Effector CD8-positive, alpha-beta T cell (primary cell): ENCODE measurements around the gene ZNF135.
A peak's percentile ranks its signal among the peaks of the same experiment; 100 is the strongest.

Source experiments
- DNase-seq: peaks from one replicate; lab custom pipeline; 2025; lab: John Stamatoyannopoulos, UW

ZNF135 gene

DNA sequence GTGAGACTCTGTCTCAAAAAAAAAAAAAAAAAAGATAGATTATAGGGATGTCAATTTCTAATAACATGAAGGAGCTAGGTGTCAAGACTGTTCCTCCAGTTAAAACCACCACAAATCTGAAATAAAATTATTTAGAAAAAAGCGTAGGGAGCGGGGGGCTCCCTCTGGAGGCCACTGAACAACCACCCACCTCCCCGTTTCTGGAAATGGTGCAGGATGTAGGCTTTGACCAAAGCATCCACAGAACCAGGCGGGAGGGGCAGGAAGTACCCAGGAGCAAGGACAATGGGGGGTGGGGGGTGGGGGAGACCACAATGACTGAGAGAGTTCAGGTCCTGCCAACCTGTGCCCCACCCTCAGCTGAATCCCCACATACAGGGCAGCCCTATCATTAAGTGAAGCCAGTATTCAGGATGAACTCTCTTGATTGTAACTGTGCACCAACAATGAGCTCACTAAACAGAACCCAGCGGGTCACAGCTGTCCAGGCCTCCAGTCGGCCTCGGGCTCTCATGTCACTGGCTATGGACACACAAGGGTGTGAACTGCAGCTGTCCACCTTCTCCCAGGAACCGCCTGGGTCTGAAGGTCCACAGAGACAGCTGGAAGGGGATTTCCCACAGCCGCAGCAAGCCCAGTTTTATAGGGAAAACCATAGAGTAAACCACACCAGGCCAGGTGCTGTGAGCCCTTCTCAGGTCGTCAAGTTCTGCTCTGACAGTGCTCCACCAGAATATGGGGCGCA lies 32.3 kb downstream of the ZNF135 start:
- DNase-seq: no peak

- DNase-seq: no peak
These were observed 34.0 kb downstream of the ZNF135 start for GRCh38 chr19:58093071-58093470.

- DNase-seq: no peak
These were observed 36.2 kb downstream of the ZNF135 start for GRCh38 chr19:58095328-58095727.

DNA sequence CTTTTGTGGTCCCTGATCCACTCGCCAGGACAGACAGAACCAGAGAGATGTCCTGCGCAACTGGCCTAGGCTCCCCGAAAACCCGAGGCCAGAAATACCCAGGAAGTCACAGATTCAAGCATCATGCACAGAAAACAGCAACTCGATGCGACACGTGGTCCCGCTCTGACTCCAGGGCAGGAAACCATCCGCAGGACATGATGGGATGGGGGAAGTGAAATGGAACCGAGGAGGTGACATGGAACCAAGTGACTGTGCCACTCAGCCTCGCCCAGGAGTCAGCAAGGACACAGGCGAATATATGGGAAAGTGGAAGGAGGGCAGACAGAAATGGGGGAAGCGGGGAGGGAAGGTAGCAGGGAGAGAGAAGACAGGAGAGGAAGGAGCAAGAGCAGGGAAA lies 37.8 kb downstream of the ZNF135 start:
- no peak for DNase-seq

GRCh38 chr19:58097349-58097748 lies 38.3 kb downstream of the ZNF135 start:
- DNase-seq: no peak

DNA sequence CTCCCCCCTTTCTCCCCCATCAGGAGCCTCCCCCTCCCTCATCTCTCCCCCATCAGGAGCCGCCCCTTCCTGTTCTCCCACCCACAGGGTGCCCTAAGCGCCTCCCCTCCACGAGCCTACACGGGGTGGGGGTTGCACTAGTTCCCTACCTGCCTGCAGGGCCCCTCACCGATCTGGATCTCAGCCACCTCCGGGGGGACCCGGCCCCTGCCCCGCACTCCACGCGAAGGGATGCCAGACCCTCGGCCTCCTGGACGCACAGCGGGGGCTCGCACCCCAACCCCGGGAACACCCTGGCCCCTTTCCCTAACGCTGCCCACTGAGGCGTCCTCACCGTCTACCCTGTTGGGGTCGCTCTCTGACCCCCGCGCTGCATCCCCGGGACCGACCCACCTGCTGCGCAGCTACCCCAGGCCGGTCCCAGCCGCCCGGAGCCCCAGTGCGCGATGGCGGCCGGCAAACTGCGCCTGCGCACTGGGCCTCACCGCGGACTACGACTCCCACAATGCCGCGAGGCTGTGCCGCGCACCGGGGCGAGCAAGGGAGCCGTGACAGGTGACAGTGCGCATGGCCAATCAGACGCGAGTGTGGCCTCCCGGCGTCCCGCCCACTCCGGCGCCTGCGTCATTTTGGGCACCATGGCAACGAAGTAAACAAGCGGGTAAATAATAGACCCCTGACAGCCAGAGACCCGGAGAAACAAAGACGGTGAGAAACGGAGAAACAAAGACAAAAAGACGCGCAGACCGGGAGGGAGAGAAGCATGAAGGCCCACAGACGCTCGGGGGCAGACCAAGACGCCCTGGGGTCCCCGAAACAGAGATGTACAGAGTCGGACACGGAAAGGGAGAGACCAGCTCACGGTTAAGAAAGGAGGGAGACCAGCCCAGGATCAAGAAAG lies 38.9 kb downstream of the ZNF135 start, which contains the start of gene ZSCAN18:
ZSCAN18 (minus strand) TSS at position 451 of the 901 bp plus-strand sequence. CDS start 7,964 bp downstream, outside the sequence.
- peak; percentile 99 for DNase-seq

- no peak for DNase-seq
These were observed 39.6 kb downstream of the ZNF135 start for GRCh38 chr19:58098682-58098998.

DNA sequence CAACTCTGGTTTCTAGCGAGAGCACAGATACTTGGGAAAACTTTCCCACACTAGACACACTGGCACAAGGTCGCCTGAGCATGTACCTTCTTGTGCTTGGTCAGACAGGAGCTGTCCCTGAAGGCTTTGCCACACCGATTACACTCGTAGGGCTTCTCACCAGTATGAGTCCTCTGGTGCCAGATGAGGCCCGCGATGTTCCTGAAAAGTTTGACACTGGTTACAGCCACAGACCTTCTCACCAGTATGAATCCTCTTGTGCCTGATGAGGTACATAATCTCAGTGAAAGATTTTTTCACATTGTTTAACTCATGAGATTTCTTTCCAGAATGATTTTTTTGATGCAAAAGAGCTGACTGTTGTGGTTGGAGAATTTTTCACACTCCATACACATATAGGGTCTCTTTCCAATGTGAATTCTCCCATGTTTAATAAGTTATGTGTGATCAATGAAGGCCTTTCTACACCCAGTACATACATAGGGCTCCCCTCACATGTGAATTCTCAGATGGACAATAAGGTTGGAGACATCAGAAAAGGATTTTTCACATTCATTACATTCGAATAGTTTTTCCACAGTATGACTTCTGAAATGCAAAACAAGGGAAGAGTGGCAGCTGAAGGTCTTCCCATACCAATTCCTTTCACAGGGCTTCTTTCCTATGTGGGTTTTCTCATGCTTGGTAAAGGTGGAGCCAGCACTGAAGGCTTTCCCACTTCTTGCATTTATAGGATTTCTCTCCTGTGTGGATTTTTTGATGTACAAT lies 48.9 kb downstream of the ZNF135 start:
- no peak for DNase-seq

DNA sequence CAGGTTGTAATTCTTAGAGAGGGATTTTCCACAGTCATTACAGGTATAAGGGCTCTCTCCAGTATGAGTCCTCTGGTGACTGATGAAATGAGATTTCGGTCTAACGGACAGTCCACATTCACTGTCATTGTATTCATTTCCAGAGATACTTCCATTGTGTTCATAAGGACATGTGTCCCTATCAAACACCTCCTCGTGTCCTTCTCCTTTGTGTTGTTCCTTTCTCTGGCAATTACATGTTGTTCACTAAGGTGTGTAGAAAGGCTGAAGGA lies 49.4 kb downstream of the ZNF135 start:
- no peak for DNase-seq

GRCh38 chr19:58117841-58118575 lies 58.9 kb downstream of the ZNF135 start:
- DNase-seq: no peak

- no peak for DNase-seq
These were observed 60.1 kb downstream of the ZNF135 start for GRCh38 chr19:58118979-58119733.
